OCI-LY3 (cell line): Measurements from ENCODE around the gene SPATA31D1.

Source experiments
- CTCF ChIP-seq: fragments of 200-600, 300-600 bp; sonication (generic); IDR thresholded peaks from 2 replicates; pipeline ENCODE4 v1.5.1; 2014; ENCODE audit warnings: antibody characterized with exemption, low read length, low read depth
- EZH2phosphoT487 ChIP-seq: fragments of 200-600 bp; shearing (Covaris generic); IDR thresholded peaks from 2 replicates; pipeline ENCODE4 v1.6.1; 2018; ENCODE audit warnings: antibody characterized with exemption, mixed run types, low read depth

DNA sequence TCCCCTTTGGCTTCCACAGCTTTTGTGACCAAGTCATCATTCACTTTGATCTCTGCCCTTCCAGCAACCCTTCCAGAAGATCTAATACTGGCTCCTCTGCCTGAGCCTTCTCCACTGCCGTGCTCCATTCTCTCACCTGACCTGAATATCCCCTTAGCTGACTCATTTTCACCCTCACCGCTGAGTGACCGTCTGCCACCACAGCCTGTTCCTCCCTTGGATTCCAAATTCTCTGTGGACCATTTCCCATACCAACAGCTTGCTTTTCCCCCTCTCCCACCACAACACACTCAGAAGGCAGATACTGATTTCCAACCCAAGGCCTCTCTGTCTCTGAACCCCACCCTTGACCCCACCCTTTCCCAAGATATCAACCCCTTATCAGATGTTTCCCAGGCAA is 20.5 kb upstream of the SPATA31D1 start:
- no peak for TF ChIP-seq CTCF
- TF ChIP-seq EZH2phosphoT487, result no peak
